ENCODE results near the gene CDH4.

The CDH4 gene

GRCh38 chr20:61429458-61430227 lies 177.6 kb downstream of the CDH4 start:
- TF ChIP-seq FOXP2 (optimal IDR thresholded peaks at IDR 0.05; ENCODE audit: borderline replicate concordance, extremely low read depth, extremely low read length, insufficient read depth): no peak
- TF ChIP-seq POLR2AphosphoS5 (IDR thresholded peaks at IDR 0.05; ENCODE audit: low read depth, low read length): peak; percentile 48; the same call in 1 of the 2 replicates

- TF ChIP-seq SIN3A (IDR thresholded peaks at IDR 0.05; ENCODE audit: borderline replicate concordance, insufficient read depth, low read length) (no peak), REST (IDR thresholded peaks at IDR 0.05; ENCODE audit: insufficient read depth in 1 of 2, low read depth in 2 of 2, low read length in 2 of 2) (no peak), TAF1 (IDR thresholded peaks at IDR 0.05; ENCODE audit: borderline replicate concordance, insufficient read depth, low read length) (no peak), FOXP2 (optimal IDR thresholded peaks at IDR 0.05; ENCODE audit: borderline replicate concordance, extremely low read depth, extremely low read length, insufficient read depth) (no peak), POLR2AphosphoS5 (IDR thresholded peaks at IDR 0.05; ENCODE audit: low read depth, low read length) (no peak; the same call in 1 of the 2 replicates)
Observed at GRCh38 chr20:61430228-61430624, 178.2 kb downstream of the CDH4 start.

GRCh38 chr20:61433176-61433575 lies 181.1 kb downstream of the CDH4 start:
- TF ChIP-seq FOXP2 (optimal IDR thresholded peaks at IDR 0.05; ENCODE audit: borderline replicate concordance, extremely low read depth, extremely low read length, insufficient read depth) (no peak), SIN3A (IDR thresholded peaks at IDR 0.05; ENCODE audit: borderline replicate concordance, insufficient read depth, low read length) (no peak), TAF1 (IDR thresholded peaks at IDR 0.05; ENCODE audit: borderline replicate concordance, insufficient read depth, low read length) (no peak), POLR2AphosphoS5 (IDR thresholded peaks at IDR 0.05; ENCODE audit: low read depth, low read length) (no peak), REST (IDR thresholded peaks at IDR 0.05; ENCODE audit: insufficient read depth in 1 of 2, low read depth in 2 of 2, low read length in 2 of 2) (no peak)

- TF ChIP-seq SIN3A (IDR thresholded peaks at IDR 0.05; ENCODE audit: borderline replicate concordance, insufficient read depth, low read length): no peak
- TF ChIP-seq POLR2AphosphoS5 (IDR thresholded peaks at IDR 0.05; ENCODE audit: low read depth, low read length): 0 out of 2 replicates have a peak, but pooled peaks have one; percentile 17
Observed at GRCh38 chr20:61433816-61434215, 181.8 kb downstream of the CDH4 start.

GRCh38 chr20:61434341-61434781 lies 182.3 kb downstream of the CDH4 start:
- TF ChIP-seq TAF1 (IDR thresholded peaks at IDR 0.05; ENCODE audit: borderline replicate concordance, insufficient read depth, low read length): no peak
- no peak for TF ChIP-seq FOXP2 (optimal IDR thresholded peaks at IDR 0.05; ENCODE audit: borderline replicate concordance, extremely low read depth, extremely low read length, insufficient read depth)
- no peak for TF ChIP-seq POLR2AphosphoS5 (IDR thresholded peaks at IDR 0.05; ENCODE audit: low read depth, low read length)
- TF ChIP-seq SIN3A (IDR thresholded peaks at IDR 0.05; ENCODE audit: borderline replicate concordance, insufficient read depth, low read length): no peak
- TF ChIP-seq REST (IDR thresholded peaks at IDR 0.05; ENCODE audit: insufficient read depth in 1 of 2, low read depth in 2 of 2, low read length in 2 of 2): no peak

GRCh38 chr20:61435184-61435822 lies 183.2 kb downstream of the CDH4 start:
- no peak for TF ChIP-seq TAF1 (IDR thresholded peaks at IDR 0.05; ENCODE audit: borderline replicate concordance, insufficient read depth, low read length)
- TF ChIP-seq POLR2AphosphoS5 (IDR thresholded peaks at IDR 0.05; ENCODE audit: low read depth, low read length): no peak
- no peak for TF ChIP-seq FOXP2 (optimal IDR thresholded peaks at IDR 0.05; ENCODE audit: borderline replicate concordance, extremely low read depth, extremely low read length, insufficient read depth)
- TF ChIP-seq REST (IDR thresholded peaks at IDR 0.05; ENCODE audit: insufficient read depth in 1 of 2, low read depth in 2 of 2, low read length in 2 of 2): no peak
- no peak for TF ChIP-seq SIN3A (IDR thresholded peaks at IDR 0.05; ENCODE audit: borderline replicate concordance, insufficient read depth, low read length)

All from PFSK-1 (cell line).